Naive thymus-derived CD4-positive, alpha-beta T cell (primary cell): Measurements from ENCODE around the gene ADORA1. TPM values are rescaled to one million over a fixed set of nuclear protein-coding genes. Genes with fewer than 3 reads are reported as not detected.
A peak's percentile ranks its signal among the peaks of the same experiment; 100 is the strongest.

Source experiments
- ATAC-seq: fragments of 150-1000 bp; cut with Tn5 transposase; 2 replicates; pipeline ENCODE4 v1.10.0; 2021; ENCODE audit warnings: mild to moderate bottlenecking, moderate library complexity
- CTCF ChIA-PET: fragments of 350-600 bp; sonication (Branson Sonifier 250); formaldehyde crosslinking; loops from one replicate; lab custom pipeline; 2021; ENCODE audit warnings: antibody characterized with exemption; lab: Charles Lee
- POLR2A ChIA-PET: fragments of 350-600 bp; sonication (Branson Sonifier 250); formaldehyde crosslinking; loops from one replicate; lab custom pipeline; 2021; ENCODE audit warnings: antibody characterized with exemption, inconsistent platforms; lab: Charles Lee
- DNase-seq, 9 donors: peaks; one replicate each; pipeline versions ENCODE4 v3.0.0 to v3.0.0-alpha.2; 2020 to 2022; ENCODE audit warnings: mixed read lengths in 1 of 9
- H3K27ac ChIP-seq: one replicate; pipeline ENCODE4 v1.7.0; 2013; ENCODE audit warnings: mild to moderate bottlenecking, low read depth, low read length, moderate library complexity
- H3K27me3 ChIP-seq, 2 donors: one replicate each; pipeline ENCODE4 v1.7.0; 2013; ENCODE audit warnings: low read length in 2 of 2, mild to moderate bottlenecking in 2 of 2, moderate library complexity in 2 of 2; ENCODE audit not compliant: control insufficient read depth in 2 of 2, insufficient read depth in 2 of 2
- H3K36me3 ChIP-seq, 3 experiments: 1 replicate in 2 of 3; 2 replicates in 1 of 3; pipeline ENCODE4 v1.7.0; 2013; ENCODE audit warnings: low read length in 3 of 3, mild to moderate bottlenecking in 3 of 3, moderate library complexity in 1 of 3; ENCODE audit not compliant: insufficient read depth in 3 of 3, control insufficient read depth in 2 of 3
- H3K4me1 ChIP-seq, 2 donors: one replicate each; pipeline ENCODE4 v1.7.0; 2013; ENCODE audit warnings: low read length in 2 of 2, mild to moderate bottlenecking in 2 of 2, moderate library complexity in 1 of 2; ENCODE audit not compliant: control insufficient read depth in 2 of 2, insufficient read depth in 2 of 2
- H3K4me3 ChIP-seq: 2 replicates; pipeline ENCODE4 v1.7.0; 2013; ENCODE audit warnings: mild to moderate bottlenecking, low read length
- H3K9me3 ChIP-seq, 3 experiments: 1 replicate in 2 of 3; 2 replicates in 1 of 3; pipeline ENCODE4 v1.7.0; 2013; ENCODE audit warnings: low read length in 3 of 3; ENCODE audit not compliant: control insufficient read depth in 2 of 3
- H3K27ac Mint-ChIP-seq, 9 donors: one replicate each; pipeline ENCODE4 v1.8.0; 2020 to 2022; ENCODE audit warnings: mixed read lengths in 9 of 9, mild to moderate bottlenecking in 8 of 9, moderate library complexity in 5 of 9, inconsistent platforms in 2 of 9
- H3K27me3 Mint-ChIP-seq, 5 donors: one replicate each; pipeline ENCODE4 v1.8.0; 2021 to 2022; ENCODE audit warnings: mixed read lengths in 5 of 5, mild to moderate bottlenecking in 1 of 5
- H3K36me3 Mint-ChIP-seq, 5 donors: one replicate each; pipeline ENCODE4 v1.8.0; 2020 to 2022; ENCODE audit warnings: mixed read lengths in 5 of 5, mild to moderate bottlenecking in 3 of 5, inconsistent platforms in 1 of 5
- H3K4me1 Mint-ChIP-seq, 7 donors: one replicate each; pipeline ENCODE4 v1.8.0; 2020 to 2022; ENCODE audit warnings: mixed read lengths in 7 of 7, mild to moderate bottlenecking in 3 of 7, inconsistent platforms in 1 of 7
- H3K4me3 Mint-ChIP-seq, 10 donors: one replicate each; pipeline ENCODE4 v1.8.0; 2020 to 2022; ENCODE audit warnings: mild to moderate bottlenecking in 10 of 10, mixed read lengths in 10 of 10, moderate library complexity in 6 of 10, inconsistent platforms in 2 of 10
- H3K9me3 Mint-ChIP-seq, 11 donors: one replicate each; pipeline ENCODE4 v1.8.0; 2020 to 2022; ENCODE audit warnings: mixed read lengths in 11 of 11, mild to moderate bottlenecking in 4 of 11, inconsistent platforms in 1 of 11, moderate library complexity in 1 of 11
- intact Hi-C, 2 donors: fragments of 100-400 bp; cut with micrococcal nuclease; formaldehyde crosslinking; loops; one replicate each; pipeline ENCODE4 v1.15.1; 2023
- polyA plus RNA-seq, 2 donors: library from polyadenylated mRNA; unstranded; fragments of 300-500 nt; fragmentation: Illumina TruSeq; gene quantifications; one replicate each; pipeline ENCODE4 v1.2.3, GENCODE V29; 2021
- total RNA-seq, 6 experiments: library from RNA in 5 of 6; stranded (reverse) in 5 of 6; gene quantifications; 1 replicate in 5 of 6; 2 replicates in 1 of 6; pipeline ENCODE4 v1.2.3 and lab custom pipeline; 2021 to 2026

ADORA1 gene
- total and polyA plus RNA-seq, 7 experiments from 2014 or later, result 0.44 TPM; not detected in 6

DNA sequence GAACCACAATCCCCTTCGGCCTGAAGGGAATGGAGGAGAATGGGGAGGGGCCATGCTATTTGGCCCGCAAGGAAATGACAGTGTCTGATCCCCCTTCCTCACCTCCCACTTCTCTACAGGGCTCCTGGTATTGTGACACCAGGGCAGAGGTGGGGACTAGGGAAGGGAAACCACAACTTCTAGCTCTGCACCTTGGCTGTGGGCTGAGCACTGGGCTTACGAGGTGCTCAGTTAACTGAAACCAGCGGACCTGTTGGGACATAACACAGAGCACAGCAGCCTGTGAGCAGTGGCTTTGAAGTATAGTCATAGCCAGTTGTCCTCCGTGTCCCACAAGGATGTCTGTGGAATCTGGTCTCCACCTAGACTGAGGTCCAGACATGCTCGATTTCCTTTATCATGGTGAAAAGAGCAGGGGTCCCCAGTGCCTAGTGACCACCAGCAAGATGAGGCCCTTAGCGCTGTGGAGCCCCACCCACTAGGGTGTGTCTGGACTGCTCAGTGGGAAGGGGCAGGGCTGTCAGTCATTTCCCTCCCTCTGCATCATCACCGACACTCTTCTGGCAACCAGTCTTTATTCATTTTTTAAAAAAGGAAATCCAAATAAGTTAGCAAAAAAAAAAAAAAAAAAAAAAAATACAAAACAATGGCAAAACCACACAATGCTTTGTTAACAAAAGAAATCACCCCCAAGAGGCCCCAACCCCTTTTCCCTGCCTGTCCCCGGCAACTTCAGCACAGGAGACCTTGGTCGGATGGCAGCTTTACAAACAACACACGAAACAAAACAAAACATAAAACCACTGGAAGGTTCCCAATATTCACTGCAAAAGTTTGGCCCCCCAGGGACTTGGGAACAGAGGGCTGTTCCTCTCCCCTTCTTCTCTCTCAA, 44.7 kb upstream of the ADORA1 start:
- peaks cover 6 to 34% (median 19%) of the 10 kb centered on the region in 5 donors for H3K27me3 Mint-ChIP-seq
- DNase-seq (peak in 1 of 9 donors; percentile 17), ATAC-seq (no peak)
- H3K4me3 Mint-ChIP-seq, result no peak overlapping the region
- H3K4me1 Mint-ChIP-seq, result no peaks in the 10 kb centered on the region
- Histone ChIP-seq H3K27me3 (no peaks in the 10 kb centered on the region), H3K4me3 (no peak overlapping the region), H3K9me3 (no peaks in the 10 kb centered on the region), H3K4me1 (no peaks in the 10 kb centered on the region), H3K36me3 (no peaks in the 10 kb centered on the region), H3K27ac (no peak overlapping the region)
- no peaks in the 10 kb centered on the region for H3K36me3 Mint-ChIP-seq
- intact Hi-C loops, result no loop called here
- no peak overlapping the region for H3K27ac Mint-ChIP-seq
- no peaks in the 10 kb centered on the region for H3K9me3 Mint-ChIP-seq
- ChIA-PET POLR2A (no interaction called here), CTCF (no interaction called here)

DNA sequence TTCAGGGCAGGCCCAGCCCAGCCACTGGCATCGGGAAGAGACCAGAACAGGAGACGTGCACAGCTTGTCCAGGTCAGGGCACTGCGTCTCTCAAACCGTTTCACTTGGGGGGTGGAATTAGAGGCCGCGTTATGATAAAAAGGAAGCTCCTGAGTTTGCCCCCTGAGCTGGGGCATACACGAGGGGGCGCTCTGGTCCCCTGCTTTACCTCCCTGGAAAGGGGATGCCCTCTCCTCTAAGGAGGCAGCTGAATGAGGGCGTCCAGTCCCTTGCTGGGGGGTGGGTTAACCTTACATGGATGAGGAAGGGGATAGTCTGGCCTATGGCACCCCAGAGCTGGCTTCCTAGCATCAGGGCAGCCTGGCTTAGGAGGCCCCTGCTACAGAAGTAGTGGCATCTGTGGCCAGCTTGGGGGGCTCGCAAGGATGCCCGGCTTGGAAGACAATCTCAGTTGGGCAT, 44.0 kb upstream of the ADORA1 start:
- Histone ChIP-seq H3K4me1 (no peaks in the 10 kb centered on the region), H3K36me3 (no peaks in the 10 kb centered on the region), H3K9me3 (no peaks in the 10 kb centered on the region), H3K27me3 (no peaks in the 10 kb centered on the region), H3K4me3 (no peak overlapping the region), H3K27ac (no peak overlapping the region)
- ChIA-PET POLR2A (no interaction called here), CTCF (no interaction called here)
- Mint-ChIP-seq H3K27me3 (peaks cover 10 to 33% (median 13%) of the 10 kb centered on the region in 5 donors), H3K27ac (no peak overlapping the region), H3K4me3 (no peak overlapping the region), H3K9me3 (no peaks in the 10 kb centered on the region), H3K4me1 (no peaks in the 10 kb centered on the region), H3K36me3 (no peaks in the 10 kb centered on the region)
- ATAC-seq (no peak), DNase-seq (no peak)
- intact Hi-C loops, result no loop called here

DNA sequence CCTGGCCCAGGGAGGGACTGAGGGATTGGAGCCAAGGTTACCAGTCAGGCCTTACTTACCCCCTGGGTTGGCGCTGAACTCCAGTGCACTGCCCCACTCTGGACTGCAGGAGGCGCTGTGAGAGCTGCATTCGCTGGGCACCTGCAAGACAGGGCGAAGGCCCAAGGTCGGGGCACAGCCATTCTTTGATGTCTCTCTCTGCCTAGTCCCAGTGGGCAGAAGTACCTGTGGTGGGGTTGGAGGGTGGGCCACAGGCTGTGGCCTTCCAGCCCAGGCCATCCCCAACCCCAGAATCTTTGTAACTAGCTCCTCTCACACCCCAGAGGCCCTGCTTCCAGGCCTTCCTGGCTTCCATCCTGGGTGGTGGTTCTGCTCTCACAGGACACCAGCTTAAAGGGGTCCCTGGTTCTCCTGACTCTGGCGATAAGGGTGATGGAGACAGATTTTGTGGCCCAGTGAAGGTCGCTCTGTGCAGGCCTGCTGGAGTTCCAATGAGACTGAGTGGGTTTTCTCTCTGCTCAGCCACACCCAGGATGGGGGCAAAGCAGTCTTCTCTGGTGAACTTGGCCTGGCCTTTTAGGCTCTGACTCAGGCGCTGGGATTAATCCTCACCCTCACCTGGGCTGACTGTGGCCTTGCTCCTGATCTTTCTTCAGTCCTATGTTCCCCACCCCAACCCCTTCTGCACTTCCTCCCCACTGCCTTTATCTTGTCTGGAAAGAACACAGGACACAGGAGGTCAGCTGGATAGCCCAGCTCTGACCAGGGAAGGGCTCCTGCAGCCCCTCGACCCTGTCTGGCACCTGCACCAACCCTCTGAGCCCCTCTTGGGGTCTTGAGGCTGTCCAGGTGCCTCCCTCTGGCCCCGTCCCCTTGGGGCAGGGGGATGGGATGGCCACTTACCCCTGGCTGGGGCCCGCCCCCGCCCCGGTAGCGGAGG, 42.7 kb upstream of the ADORA1 start:
- peak; percentile 40 for ATAC-seq
- no peaks in the 10 kb centered on the region for H3K4me1 ChIP-seq
- no peaks in the 10 kb centered on the region for H3K36me3 Mint-ChIP-seq
- peaks cover 5 to 23% (median 10%) of the 10 kb centered on the region in 5 donors for H3K27me3 Mint-ChIP-seq
- H3K4me1 Mint-ChIP-seq, result no peaks in the 10 kb centered on the region
- CTCF ChIA-PET, result no interaction called here
- no peaks in the 10 kb centered on the region for H3K9me3 Mint-ChIP-seq
- no peak overlapping the region for H3K4me3 ChIP-seq
- no peaks in the 10 kb centered on the region for H3K9me3 ChIP-seq
- POLR2A ChIA-PET, result no interaction called here
- no peak overlapping the region for H3K27ac ChIP-seq
- no peaks in the 10 kb centered on the region for H3K27me3 ChIP-seq
- no peak overlapping the region for H3K4me3 Mint-ChIP-seq
- peak in 1 of 9 donors; percentile 38 for DNase-seq
- intact Hi-C loops, result no loop called here
- H3K36me3 ChIP-seq, result no peaks in the 10 kb centered on the region
- H3K27ac Mint-ChIP-seq, result peak overlapping the region in 1 of 9 donors; percentile 70

DNA sequence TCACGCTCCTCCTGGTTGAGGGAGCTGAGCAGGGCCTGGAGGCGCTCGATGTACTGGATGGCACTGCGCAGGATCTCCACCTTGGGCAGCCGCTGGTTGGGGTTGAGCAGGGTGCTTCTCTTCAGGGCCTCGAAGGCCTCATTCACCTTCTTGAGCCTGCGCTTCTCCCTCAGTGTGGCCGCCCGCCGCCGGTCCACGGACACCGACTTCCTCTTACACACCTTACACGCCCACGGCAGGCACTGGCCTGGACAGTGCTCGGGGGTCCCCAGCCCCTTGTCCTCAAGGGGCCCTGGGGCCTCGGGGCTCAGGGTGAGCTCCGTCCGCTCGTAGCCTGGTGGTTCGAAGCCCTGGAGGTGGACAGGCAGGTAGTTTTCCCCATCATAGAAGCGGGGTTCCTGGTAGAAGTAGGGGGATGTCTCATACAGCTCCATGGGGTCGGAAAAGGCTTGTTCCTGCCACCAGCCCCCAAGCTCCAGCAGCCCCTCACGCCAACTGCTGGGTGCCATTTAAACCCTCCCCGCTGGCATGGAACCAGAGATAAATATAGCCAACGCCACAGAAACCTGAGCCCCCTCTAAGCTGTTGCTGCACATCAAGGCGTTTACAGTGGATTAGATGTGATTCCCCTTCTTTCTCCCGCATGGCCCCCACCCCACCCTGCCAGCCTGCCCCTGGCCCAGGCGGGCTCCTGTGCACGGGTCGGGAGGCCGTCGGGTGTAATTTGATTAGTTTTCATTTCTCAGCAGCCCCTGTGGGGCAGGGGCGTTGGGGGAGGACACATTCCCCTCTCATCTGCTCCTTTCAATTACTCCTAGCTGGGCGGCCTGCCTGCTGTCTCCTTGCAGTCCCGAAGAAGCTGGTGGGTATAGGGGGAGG, 41.8 kb upstream of the ADORA1 start, which contains the start of gene MYOG:
Gene MYOG, minus strand, starts transcription at position 485 of the 879 bp plus-strand sequence. Its CDS starts 51 bp downstream, at position 434.
- DNase-seq, result no peak

DNA sequence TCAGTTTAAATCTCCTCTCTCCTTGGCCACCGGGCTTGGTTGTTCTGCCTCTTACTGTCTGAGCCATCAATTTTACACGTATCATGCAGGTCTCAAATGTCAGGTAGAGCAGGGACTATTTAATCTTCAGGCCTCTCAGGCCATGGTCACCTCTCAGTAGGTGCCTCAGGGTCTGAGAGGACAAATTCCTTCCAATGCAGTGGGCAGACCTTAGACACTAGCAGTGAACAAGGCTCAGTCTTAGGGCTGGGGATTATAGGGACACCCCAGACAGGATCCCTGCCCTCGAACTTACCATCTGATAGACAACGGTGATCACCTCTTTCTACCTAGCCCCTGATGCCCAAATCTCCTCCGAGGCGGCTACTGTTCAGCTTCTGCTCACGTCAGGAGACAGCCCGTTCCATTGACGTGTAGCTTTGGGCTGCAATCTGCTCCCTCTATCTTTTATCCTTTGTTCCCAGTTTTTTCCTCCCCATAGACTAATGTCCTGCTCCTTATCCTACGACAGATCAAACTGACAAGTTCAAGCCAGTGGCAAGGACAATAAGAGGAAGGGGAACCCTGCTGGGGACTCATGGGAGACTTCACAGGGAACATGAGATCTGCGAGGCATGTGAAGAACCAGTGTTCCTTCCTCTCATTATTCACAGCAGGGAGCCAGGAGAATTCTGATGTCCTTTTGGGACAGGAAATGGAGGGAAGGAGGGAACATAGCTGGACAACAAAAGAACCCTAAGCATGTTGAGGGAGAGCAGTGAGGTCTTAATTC, 40.3 kb upstream of the ADORA1 start:
- Mint-ChIP-seq H3K36me3 (no peaks in the 10 kb centered on the region), H3K27ac (no peak overlapping the region), H3K27me3 (peaks cover 2 to 21% (median 16%) of the 10 kb centered on the region in 5 donors), H3K4me1 (no peaks in the 10 kb centered on the region), H3K9me3 (peaks cover 0 to 1% (median 0%) of the 10 kb centered on the region in 11 donors), H3K4me3 (no peak overlapping the region)
- Histone ChIP-seq H3K27me3 (no peaks in the 10 kb centered on the region), H3K4me1 (no peaks in the 10 kb centered on the region), H3K27ac (no peak overlapping the region), H3K36me3 (no peaks in the 10 kb centered on the region), H3K4me3 (no peak overlapping the region), H3K9me3 (no peaks in the 10 kb centered on the region)
- DNase-seq (no peak), ATAC-seq (no peak)
- ChIA-PET POLR2A (no interaction called here), CTCF (interaction anchor here (0.7 kb wide), 1 partner anchor 1886 kb away, joined by 3 read pairs; no protein-coding TSS in a partner anchor)
- intact Hi-C loops, result no loop called here

More for the DNA sequence above, 41.8 kb upstream of the ADORA1 start, which contains the start of gene MYOG:
- Mint-ChIP-seq H3K4me1 (no peaks in the 10 kb centered on the region), H3K4me3 (no peak within 1 kb of the TSS), H3K27me3 (peaks cover 5 to 20% (median 14%) of the 10 kb centered on the region in 5 donors), H3K9me3 (no peaks in the 10 kb centered on the region), H3K27ac (peak within 1 kb of the TSS in 1 of 9 donors; percentile 70), H3K36me3 (no peaks in the 10 kb centered on the region)
- Histone ChIP-seq H3K27me3 (no peaks in the 10 kb centered on the region), H3K9me3 (no peaks in the 10 kb centered on the region), H3K27ac (no peak within 1 kb of the TSS), H3K36me3 (no peaks in the 10 kb centered on the region), H3K4me1 (no peaks in the 10 kb centered on the region), H3K4me3 (no peak within 1 kb of the TSS)
- no peak for ATAC-seq
- CTCF ChIA-PET, result no interaction called here
- POLR2A ChIA-PET, result no interaction called here
- intact Hi-C loops, result no loop called here
